DOHH2 (cell line): ENCODE results near the gene SCARF1.
"Not testable (repeated sequence)": the region's sequence is repeated elsewhere in the genome, so short reads cannot be mapped to it uniquely, and the experiment has no call there.

Experiments
- H3F3A ChIP-seq: fragments of 200-600 bp; sonication (generic), shearing (Covaris generic); 2 replicates; pipeline ENCODE4 v1.6.0; 2016; ENCODE audit warnings: antibody characterized with exemption, mild to moderate bottlenecking; ENCODE audit not compliant: control insufficient read depth, insufficient read depth
- H3K27ac ChIP-seq: fragments of 200-600 bp; sonication (generic); 2 replicates; pipeline ENCODE4 v1.5.1; 2014; ENCODE audit warnings: low read depth, mild to moderate bottlenecking, low read length, moderate library complexity
- H3K27me3 ChIP-seq: fragments of 200-600 bp; sonication (generic); 2 replicates; pipeline ENCODE4 v1.6.1; 2014; ENCODE audit warnings: mild to moderate bottlenecking, low read length, mixed read lengths; ENCODE audit not compliant: control insufficient read depth
- H3K36me3 ChIP-seq: fragments of 200-600 bp; sonication (generic); 2 replicates; pipeline ENCODE4 v1.6.1; 2014; ENCODE audit warnings: mild to moderate bottlenecking, low read length, moderate library complexity, mixed read lengths; ENCODE audit not compliant: control insufficient read depth
- H3K4me1 ChIP-seq: fragments of 200-600 bp; sonication (generic); 2 replicates; pipeline ENCODE4 v1.6.1; 2014; ENCODE audit warnings: mild to moderate bottlenecking, low read length, mixed read lengths; ENCODE audit not compliant: control insufficient read depth
- H3K4me2 ChIP-seq: fragments of 200-600 bp; sonication (generic); 2 replicates; pipeline ENCODE4 v1.6.0; 2014; ENCODE audit warnings: mild to moderate bottlenecking, low read length, moderate library complexity
- H3K4me3 ChIP-seq: fragments of 200-600 bp; sonication (generic); 2 replicates; pipeline ENCODE4 v1.5.1; 2014; ENCODE audit warnings: mild to moderate bottlenecking, low read length, mixed read lengths
- H3K79me2 ChIP-seq: fragments of 200-600 bp; sonication (generic); 2 replicates; pipeline ENCODE4 v1.6.1; 2014; ENCODE audit warnings: mild to moderate bottlenecking, low read length, mixed read lengths; ENCODE audit not compliant: control insufficient read depth
- H3K9me2 ChIP-seq: fragments of 200-600 bp; sonication (generic); replicated peaks from 2 replicates; pipeline ENCODE4 v1.6.1; 2014; ENCODE audit warnings: mild to moderate bottlenecking, low read length, mixed read lengths; ENCODE audit not compliant: control insufficient read depth
- H3K9me3 ChIP-seq: fragments of 200-600 bp; sonication (generic); 2 replicates; pipeline ENCODE4 v1.6.1; 2014; ENCODE audit warnings: antibody characterized with exemption, low read length, mixed read lengths; ENCODE audit not compliant: control insufficient read depth, insufficient read depth
- H4K20me1 ChIP-seq: fragments of 200-600 bp; sonication (generic); 2 replicates; pipeline ENCODE4 v1.6.0; 2014; ENCODE audit warnings: low read depth, mild to moderate bottlenecking, antibody characterized with exemption, low read length, moderate library complexity; ENCODE audit not compliant: control insufficient read depth, insufficient read depth
- CTCF ChIP-seq: fragments of 200-600 bp; sonication (generic); IDR thresholded peaks from one replicate; pipeline ENCODE4 v1.5.1; 2014; ENCODE audit warnings: antibody characterized with exemption, mild to moderate bottlenecking, low read depth, low read length; ENCODE audit not compliant: poor library complexity, severe bottlenecking
- EZH2phosphoT487 ChIP-seq: fragments of 200-600 bp; sonication (generic); IDR thresholded peaks from 2 replicates; pipeline ENCODE4 v1.6.1; 2017; ENCODE audit warnings: borderline replicate concordance, mild to moderate bottlenecking, antibody characterized with exemption, low read length, moderate library complexity, mixed read lengths

Gene SCARF1

GRCh38 chr17:1658100-1658499 is 12.6 kb upstream of the SCARF1 start:
- no peaks in the 10 kb centered on the region for H3K9me2 ChIP-seq
- peaks cover 90% of the 10 kb centered on the region for H3K36me3 ChIP-seq
- no peak overlapping the region for H3K27ac ChIP-seq
- H3K4me3 ChIP-seq: no peak overlapping the region
- peaks cover 5% of the 10 kb centered on the region for H3F3A ChIP-seq
- TF ChIP-seq CTCF (no peak), EZH2phosphoT487 (no peak)
- no peaks in the 10 kb centered on the region for H3K27me3 ChIP-seq
- H3K9me3 ChIP-seq: no peaks in the 10 kb centered on the region
- H4K20me1 ChIP-seq: no peaks in the 10 kb centered on the region
- H3K4me2 ChIP-seq: no peak overlapping the region
- no peaks in the 10 kb centered on the region for H3K4me1 ChIP-seq
- H3K79me2 ChIP-seq: peaks cover 3% of the 10 kb centered on the region; the same call in 1 of the 2 replicates

- no peak overlapping the region for H3K4me3 ChIP-seq
- H3K4me2 ChIP-seq: no peak overlapping the region
- H3K79me2 ChIP-seq: no peaks in the 10 kb centered on the region
- H3K9me3 ChIP-seq: no peaks in the 10 kb centered on the region
- peaks cover 12% of the 10 kb centered on the region for H3K4me1 ChIP-seq
- H3K27me3 ChIP-seq: no peaks in the 10 kb centered on the region
- 0 out of 2 replicates have a peak, but pooled peaks cover 5% of the 10 kb centered on the region for H4K20me1 ChIP-seq
- H3F3A ChIP-seq: peaks cover 19% of the 10 kb centered on the region
- H3K27ac ChIP-seq: no peak overlapping the region
- no peak for TF ChIP-seq CTCF
- TF ChIP-seq EZH2phosphoT487: no peak
- no peaks in the 10 kb centered on the region for H3K9me2 ChIP-seq
- H3K36me3 ChIP-seq: peaks cover 81% of the 10 kb centered on the region
Observed at GRCh38 chr17:1653735-1654134, 8.2 kb upstream of the SCARF1 start.

GRCh38 chr17:1652794-1653193 is 7.3 kb upstream of the SCARF1 start:
- not testable (repeated sequence) for H3K79me2 ChIP-seq, H3K9me2 ChIP-seq, H4K20me1 ChIP-seq, H3K9me3 ChIP-seq, H3K4me3 ChIP-seq, H3K27me3 ChIP-seq, H3K27ac ChIP-seq, H3K4me2 ChIP-seq
- Histone ChIP-seq H3K36me3 (peaks cover 72% of the 10 kb centered on the region), H3K4me1 (peaks cover 21% of the 10 kb centered on the region), H3F3A (peaks cover 19% of the 10 kb centered on the region)

- Histone ChIP-seq H4K20me1 (0 out of 2 replicates have a peak, but pooled peaks cover 5% of the 10 kb centered on the region), H3K9me3 (no peaks in the 10 kb centered on the region), H3K79me2 (no peaks in the 10 kb centered on the region), H3K9me2 (no peaks in the 10 kb centered on the region), H3K4me1 (peaks cover 21% of the 10 kb centered on the region), H3K27ac (no peak overlapping the region), H3K4me2 (no peak overlapping the region), H3K27me3 (no peaks in the 10 kb centered on the region), H3F3A (peaks cover 19% of the 10 kb centered on the region), H3K4me3 (no peak overlapping the region), H3K36me3 (peaks cover 66% of the 10 kb centered on the region)
- no peak for TF ChIP-seq CTCF
- no peak for TF ChIP-seq EZH2phosphoT487
Observed at GRCh38 chr17:1651559-1651844, 6.0 kb upstream of the SCARF1 start.
